Measurements from ENCODE around the gene MED26.

GRCh38 chr19:16626796-16627192 is 1.2 kb downstream of the MED26 start:
- TF ChIP-seq CTCF (IDR thresholded peaks at IDR 0.05; ENCODE audit: low read length) (no peak), EZH2 (optimal IDR thresholded peaks at IDR 0.05; ENCODE audit: low read depth, low read length) (no peak), EZH2phosphoT487 (IDR thresholded peaks at IDR 0.05; ENCODE audit: low read length) (no peak)
